HPDE6-E6E7 (cell line): ENCODE results near the gene TAP2.
A peak's percentile ranks its signal among the peaks of the same experiment; 100 is the strongest.
"Not testable (repeated sequence)": the region's sequence is repeated elsewhere in the genome, so short reads cannot be mapped to it uniquely, and the experiment has no call there.

Experiments
- DNase-seq: peaks from one replicate; pipeline ENCODE4 v3.0.0; 2011; ENCODE audit warnings: missing footprints; ENCODE audit errors: extremely low spot score

TAP2 gene

GRCh38 chr6:32838114-32838958 is at the start of gene TAP2:
TSS of gene TAP2 (minus strand) at chr6:32838739. CDS start at chr6:32838233, 506 bp downstream.
- peak; percentile 94 for DNase-seq

- DNase-seq, result no peak
Measured at GRCh38 chr6:32887616-32888015, 49.1 kb upstream of the TAP2 start.

- no peak for DNase-seq
Measured at GRCh38 chr6:32886681-32887383, 48.3 kb upstream of the TAP2 start.

- DNase-seq, result peak; percentile 45
Measured at GRCh38 chr6:32885698-32886286, 47.3 kb upstream of the TAP2 start.

GRCh38 chr6:32883789-32884188 is 45.2 kb upstream of the TAP2 start:
- no peak for DNase-seq

- peak; percentile 52 for DNase-seq
Measured at GRCh38 chr6:32882879-32883250, 44.3 kb upstream of the TAP2 start.

GRCh38 chr6:32880962-32881361 is 42.4 kb upstream of the TAP2 start:
- DNase-seq, result not testable (repeated sequence)

- DNase-seq, result no peak
Measured at GRCh38 chr6:32879691-32880090, 41.2 kb upstream of the TAP2 start.

GRCh38 chr6:32876603-32877002 is 38.1 kb upstream of the TAP2 start:
- DNase-seq, result no peak

- DNase-seq, result not testable (repeated sequence)
Measured at GRCh38 chr6:32873947-32874346, 35.4 kb upstream of the TAP2 start.

- peak; percentile 29 for DNase-seq
Measured at GRCh38 chr6:32868257-32868788, 29.8 kb upstream of the TAP2 start.

GRCh38 chr6:32867554-32868256 is 29.2 kb upstream of the TAP2 start:
- DNase-seq, result no peak

- DNase-seq, result no peak
Measured at GRCh38 chr6:32867022-32867477, 28.5 kb upstream of the TAP2 start.

- DNase-seq, result no peak
Measured at GRCh38 chr6:32865724-32866443, 27.3 kb upstream of the TAP2 start.

GRCh38 chr6:32862725-32863124 is 24.2 kb upstream of the TAP2 start:
- no peak for DNase-seq

- no peak for DNase-seq
Measured at GRCh38 chr6:32860674-32861073, 22.1 kb upstream of the TAP2 start.

- no peak for DNase-seq
Measured at GRCh38 chr6:32858194-32858593, 19.7 kb upstream of the TAP2 start.

- no peak for DNase-seq
Measured at GRCh38 chr6:32857156-32857891, 18.8 kb upstream of the TAP2 start.

- no peak for DNase-seq
Measured at GRCh38 chr6:32855467-32856174, 17.1 kb upstream of the TAP2 start.
